CD4-positive, alpha-beta T cell treated with Interleukin-17A for 4 hours (primary cell): Measurements from ENCODE around the gene NINL.

Source experiments
- DNase-seq: peaks from one replicate; pipeline ENCODE4 v3.0.0-alpha.2; 2020; ENCODE audit warnings: mixed read lengths

Gene NINL

DNA sequence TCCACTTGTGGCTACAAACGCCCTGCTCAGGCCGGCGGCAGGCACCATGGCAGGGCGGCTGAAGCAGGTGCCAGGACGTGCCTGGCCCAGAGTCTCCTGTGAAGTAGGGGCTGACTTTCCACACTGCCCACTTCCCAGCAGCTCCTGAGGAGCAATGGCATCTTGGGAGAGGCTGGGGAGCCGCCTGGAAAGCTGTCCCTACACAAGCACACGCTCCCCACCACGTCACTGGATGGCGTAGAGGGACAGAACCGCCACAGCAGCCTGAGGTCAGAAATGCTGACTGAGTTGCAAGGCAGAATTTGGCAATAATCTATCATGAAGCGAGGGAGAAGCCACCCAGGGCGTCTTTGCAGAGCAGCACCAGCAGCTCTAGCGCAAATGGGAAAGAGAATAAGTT, 86.3 kb downstream of the NINL start:
- no peak for DNase-seq

- DNase-seq: no peak
These were observed 87.1 kb downstream of the NINL start for GRCh38 chr20:25498280-25498606.

DNA sequence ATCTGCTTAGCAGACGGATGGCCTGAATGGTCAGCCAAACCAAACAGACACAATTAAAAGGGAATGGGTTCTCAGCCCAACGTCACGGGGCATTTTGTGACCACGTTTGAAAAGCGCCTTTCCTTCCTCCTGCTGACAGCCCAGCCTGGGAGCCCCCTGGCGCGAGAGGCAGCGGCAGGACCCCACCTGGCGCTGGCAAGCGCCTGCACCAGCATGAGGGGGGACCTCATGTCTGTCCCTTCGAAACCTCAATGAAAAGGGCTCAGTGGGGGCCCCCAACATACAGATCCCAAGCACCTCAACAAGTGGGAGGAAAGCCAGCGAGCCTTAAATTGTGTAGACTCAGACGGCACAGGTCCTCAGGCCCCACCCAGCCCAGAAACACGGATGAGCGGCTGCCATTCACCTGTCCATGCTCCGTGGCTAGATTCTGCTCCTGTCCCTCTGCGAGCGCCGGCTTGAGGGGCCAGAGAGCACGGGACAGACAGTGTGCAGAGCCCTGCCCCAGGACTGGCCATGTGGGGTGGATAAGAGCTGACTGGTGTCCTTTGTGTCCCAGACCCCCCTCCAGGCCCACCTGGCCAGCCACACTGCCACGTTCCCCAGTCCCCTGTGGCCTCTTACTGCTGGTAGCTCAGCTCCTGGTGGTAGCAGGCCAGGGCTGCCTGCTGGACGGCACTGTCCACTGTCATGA, 87.6 kb downstream of the NINL start:
- no peak for DNase-seq

DNA sequence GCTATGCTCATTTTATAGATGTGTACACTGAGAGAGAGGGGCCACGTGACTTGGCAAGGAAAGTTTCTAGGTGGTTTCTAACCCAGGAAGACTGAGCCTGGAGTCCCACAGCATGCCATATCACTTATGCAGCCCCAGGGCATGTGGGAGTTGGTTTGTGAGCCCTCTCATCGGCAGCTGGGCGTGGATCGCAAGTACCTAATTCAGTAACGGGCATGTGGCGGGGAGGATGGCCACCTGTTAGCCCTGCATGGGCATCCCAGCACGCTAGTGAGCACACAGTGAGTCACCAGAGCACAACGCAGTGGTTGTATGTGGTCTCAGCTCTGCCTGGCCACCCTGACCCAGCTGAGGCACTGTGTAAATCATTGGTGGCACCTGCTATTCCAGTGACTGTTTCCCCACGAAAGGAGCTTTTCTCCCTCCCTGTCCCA, 88.3 kb downstream of the NINL start:
- no peak for DNase-seq

DNA sequence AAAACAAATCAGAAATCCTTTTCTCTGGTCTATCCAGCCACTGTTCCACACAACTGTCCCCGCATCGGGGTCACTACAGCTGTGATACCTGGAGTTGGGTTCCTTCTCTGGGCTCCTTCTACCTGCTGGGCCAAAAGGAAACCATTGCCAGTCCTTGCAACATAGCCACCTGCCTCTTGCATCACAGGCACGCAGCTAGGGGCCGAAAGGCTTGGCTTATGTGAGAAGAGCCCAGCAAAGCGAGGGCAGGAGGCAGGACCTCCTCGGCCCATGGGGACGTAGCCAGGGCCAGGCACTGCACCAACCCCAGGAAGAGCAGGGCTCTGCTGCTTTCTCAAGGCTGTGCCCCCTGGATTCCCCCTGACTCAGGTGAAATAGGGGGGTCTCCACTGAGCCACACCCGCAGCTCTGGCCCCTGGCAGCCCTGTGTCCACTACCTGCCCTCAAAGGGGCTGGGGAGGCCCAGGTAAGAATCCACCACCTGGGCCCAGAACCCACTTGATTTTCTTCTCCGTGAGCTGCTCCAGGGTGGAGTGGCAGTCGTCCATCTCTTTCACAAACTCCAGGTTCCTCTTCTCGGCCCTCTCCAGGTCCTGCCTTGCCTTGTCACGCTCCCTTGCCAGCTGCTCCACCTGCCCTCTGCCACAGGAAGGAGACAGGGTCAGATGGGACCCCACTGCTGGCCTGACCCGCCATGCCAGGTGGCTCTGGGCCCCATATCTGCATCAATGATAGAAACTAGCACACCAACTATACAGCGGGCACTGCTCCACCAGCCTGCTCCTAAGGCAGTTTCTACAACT, 89.0 kb downstream of the NINL start:
- DNase-seq: no peak

DNA sequence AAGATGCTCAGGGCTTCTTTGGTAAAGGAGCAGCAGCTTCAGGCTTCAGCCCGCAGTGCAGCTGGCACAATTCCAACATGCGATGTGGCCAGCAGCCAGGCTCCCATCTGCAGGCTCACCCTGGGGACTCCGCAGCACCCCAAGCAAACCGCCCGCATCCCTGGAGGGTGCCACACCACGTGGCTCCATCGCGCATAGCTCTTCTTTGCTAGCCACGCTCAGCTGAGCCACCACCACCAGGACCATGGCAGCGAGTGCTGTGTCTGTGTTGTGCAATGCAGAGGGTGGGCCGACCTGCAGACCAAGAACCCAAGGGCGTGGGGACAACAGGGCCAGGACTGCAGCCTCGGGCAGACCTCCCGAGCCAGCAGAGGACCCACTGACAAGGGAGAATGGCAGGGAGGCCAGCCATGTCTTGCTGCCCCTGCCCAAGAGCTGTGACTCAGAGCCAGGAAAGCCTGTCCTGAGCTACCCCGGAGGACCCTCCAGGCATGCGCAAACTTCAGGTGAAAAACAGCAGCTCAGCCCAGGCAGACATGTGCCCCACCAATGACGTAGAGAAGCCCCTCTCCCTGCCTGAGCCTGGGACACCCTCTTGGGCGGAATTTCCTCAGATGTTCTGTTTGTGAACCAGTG, 90.0 kb downstream of the NINL start:
- DNase-seq: no peak

GRCh38 chr20:25494506-25495188, 90.7 kb downstream of the NINL start:
- DNase-seq: no peak

- no peak for DNase-seq
These were observed 91.4 kb downstream of the NINL start for GRCh38 chr20:25493748-25494505.

DNA sequence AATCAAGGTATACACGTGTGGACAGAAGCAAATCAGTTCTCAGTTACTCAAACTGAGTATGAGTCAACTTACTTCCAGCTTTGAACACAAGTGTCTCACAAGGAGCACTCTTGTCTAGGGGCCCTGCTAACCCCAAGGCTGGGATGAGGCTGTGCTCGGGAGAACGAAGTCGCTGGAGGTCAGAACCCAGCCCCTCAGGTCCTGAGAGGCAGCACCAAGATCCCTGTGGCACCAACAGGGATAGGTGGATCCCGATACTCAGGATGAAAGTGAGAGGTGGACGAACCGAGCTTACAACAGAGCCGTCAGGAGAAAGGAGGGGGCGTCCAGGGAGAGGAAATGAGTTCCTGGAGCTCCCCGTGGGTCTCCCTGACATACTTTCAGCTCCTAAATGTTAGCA, 92.2 kb downstream of the NINL start:
- DNase-seq: no peak

- no peak for DNase-seq
These were observed 93.8 kb downstream of the NINL start for GRCh38 chr20:25491446-25492038.

- DNase-seq: no peak
These were observed 94.5 kb downstream of the NINL start for GRCh38 chr20:25490656-25491445.

DNA sequence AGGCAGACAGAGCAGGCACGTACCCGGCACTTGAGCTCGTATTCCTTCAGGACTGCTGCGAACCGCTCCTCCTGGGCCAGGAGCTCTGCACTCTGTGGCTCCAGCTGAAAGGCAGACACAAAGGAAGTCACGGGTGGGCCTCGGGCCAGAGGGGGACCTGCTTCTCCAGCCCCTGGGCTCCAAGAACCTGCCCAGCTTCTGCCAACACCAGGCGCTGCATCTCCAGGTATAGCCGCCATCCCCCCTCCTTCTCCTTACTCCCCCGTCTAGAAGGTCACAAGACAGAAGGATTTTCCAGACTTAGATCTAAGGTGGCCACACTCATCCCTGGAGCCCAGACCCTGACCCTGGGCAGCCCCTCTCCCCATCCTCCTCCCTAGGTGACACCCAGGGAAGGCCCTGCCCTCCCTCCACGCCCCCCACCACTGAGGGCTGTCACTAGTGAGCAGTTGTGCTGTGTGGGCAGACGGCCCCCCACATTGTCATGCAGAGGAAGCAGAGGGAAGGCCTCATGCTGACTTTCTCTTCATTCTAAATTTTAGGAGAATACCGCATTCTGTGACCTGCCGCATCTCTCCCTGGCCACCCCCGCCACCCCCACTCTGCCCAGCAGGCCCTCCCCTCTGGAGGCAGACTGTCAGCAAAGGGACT, 96.0 kb downstream of the NINL start:
- DNase-seq: no peak

DNA sequence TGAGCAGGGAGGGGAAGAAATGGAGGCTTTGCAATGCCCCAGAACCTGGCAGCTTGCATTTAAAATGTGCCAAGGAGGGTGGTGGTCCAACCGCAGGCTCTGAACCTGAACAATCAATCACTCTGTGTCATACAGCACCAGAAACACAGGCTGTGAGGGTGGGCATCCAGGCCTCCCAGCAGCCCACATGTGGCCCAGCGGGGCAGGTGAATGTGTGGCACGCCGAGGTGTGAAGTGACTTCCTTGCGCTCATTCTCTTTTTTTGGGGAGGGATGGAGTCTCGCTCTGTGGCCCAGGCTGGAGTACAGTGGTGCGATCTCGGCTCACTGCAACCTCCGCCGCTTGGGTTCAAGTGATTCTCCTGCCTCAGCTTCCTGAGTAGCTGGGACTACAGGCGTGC, 97.4 kb downstream of the NINL start:
- DNase-seq: no peak

DNA sequence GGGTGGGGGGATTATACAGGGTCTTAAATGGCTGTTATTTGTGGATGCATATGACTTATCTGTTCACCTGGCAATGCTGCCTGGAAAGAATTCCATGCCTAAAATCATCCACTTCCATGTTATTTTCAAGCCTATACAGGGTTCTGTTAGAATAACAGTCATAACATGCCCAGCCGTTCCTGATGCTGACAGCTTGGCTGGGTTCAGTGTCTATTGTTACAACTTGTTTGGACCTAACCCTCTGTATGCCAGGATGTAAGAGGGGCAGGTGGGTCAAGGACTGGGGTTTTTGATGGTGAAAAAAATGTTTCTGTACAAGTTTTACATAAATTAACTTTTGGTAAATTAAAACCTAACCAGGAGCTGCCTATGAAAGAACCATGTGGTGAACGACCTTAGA, 98.0 kb downstream of the NINL start:
- no peak for DNase-seq

DNA sequence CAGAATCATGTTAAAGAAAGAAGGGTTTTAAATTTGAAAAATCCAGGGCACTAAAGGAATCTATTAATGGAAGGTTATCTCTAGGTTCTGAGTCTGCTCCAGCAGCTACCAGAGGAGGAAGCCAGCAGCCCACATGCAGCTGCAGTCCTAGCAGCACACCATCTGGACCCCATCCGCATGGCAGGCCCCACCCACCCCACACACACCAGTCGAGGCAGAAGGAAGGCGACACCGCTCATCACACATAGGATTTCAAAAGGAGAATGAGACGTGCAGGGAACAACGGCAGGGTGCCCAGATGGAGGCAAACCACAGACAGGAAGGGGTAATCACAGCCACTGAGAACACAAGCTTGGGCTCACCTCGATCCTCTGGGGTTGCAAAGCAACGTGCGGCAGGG, 99.0 kb downstream of the NINL start:
- peak; percentile 12 for DNase-seq

- no peak for DNase-seq
These were observed 99.5 kb downstream of the NINL start for GRCh38 chr20:25485872-25486271.

- DNase-seq: peak; percentile 22
These were observed 100.3 kb downstream of the NINL start for GRCh38 chr20:25484911-25485511.

GRCh38 chr20:25484224-25484846, 101.0 kb downstream of the NINL start:
- no peak for DNase-seq

DNA sequence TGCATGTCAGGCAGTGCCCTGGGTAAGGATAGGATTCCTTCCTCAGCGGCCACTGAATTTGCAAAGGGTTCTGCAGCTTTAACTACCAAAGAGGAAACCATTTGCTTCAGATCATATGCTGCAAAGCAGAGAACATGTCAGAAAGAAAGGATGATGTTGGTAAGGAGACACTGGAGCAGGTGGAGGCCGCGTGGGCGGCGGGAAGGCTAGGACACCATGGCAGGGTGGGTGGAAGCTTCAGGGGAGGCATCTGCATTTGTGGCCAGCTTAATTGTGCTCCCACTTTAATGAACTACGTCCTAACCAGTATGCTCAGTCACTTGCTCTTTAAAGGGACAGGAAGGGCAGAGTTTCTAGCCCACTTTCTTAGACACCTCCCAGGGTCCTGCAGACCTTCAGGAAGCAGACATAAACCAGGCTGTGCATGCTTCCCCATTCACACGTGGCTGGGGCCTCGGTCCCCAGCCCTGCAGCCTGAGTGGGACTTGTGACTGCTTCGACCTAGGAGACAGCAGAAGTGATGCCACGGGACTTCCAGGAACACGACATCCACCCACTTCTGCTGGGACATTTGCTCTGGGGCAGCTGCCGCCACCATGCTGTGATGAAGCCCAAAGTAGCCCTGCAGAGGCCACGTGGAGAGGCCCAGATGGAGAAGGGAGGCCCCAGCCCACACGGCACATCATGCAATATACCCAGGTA, 101.7 kb downstream of the NINL start:
- DNase-seq: no peak

- DNase-seq: no peak
These were observed 103.4 kb downstream of the NINL start for GRCh38 chr20:25481918-25482253.
